ENCODE data around the gene TRH. TPM values are rescaled to one million over a fixed set of nuclear protein-coding genes. Genes with fewer than 3 reads are reported as not detected.

Gene TRH
- total RNA-seq, 2 donors from 2014 or later = not detected

DNA sequence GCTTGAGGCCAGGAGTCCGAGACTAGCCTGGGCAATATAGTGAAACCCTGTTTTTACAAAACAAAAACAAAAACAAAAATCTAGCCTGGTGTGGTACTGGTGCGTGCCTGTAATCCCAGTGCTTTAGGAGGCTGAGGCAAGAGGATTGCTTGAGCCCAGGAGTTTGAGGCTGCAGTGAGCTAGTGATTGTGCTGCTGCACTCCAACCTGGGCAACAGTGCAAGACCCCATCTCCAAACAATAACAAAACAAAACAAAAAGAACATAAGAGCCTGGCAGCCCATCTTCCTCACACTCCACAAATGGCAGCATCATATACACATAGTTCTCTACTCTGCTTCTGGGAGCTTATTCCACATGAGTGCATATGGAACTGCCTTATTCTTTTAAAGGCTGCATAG, 2.2 kb upstream of the TRH start:
- TF ChIP-seq CTCF (IDR thresholded peaks at IDR 0.05) = no peak
- Histone ChIP-seq H3K27me3 (replicated peaks; ENCODE audit: insufficient read depth) (peaks cover 14% of the 10 kb centered on the region), H3K4me3 (no peak overlapping the region), H3K27ac (no peak overlapping the region), H3K36me3 (no peaks in the 10 kb centered on the region), H3K4me1 (ENCODE audit: control insufficient read depth in 1 of 2, low read depth in 2 of 2) (peaks cover 7 to 20% of the 10 kb centered on the region in 2 donors), H3K9me3 (no peaks in the 10 kb centered on the region)
- no peak for ATAC-seq (ENCODE audit: insufficient number of reproducible peaks, low FRiP score, low read depth)
- no peak for DNase-seq (ENCODE audit: low spot score)

GRCh38 chr3:129973853-129974563, 512 bp upstream of the TRH start:
- TF ChIP-seq CTCF (IDR thresholded peaks at IDR 0.05) = no peak
- H3K27ac ChIP-seq = peak overlapping the region in 1 of 2 donors; percentile 17
- no peaks in the 10 kb centered on the region for H3K36me3 ChIP-seq
- peak overlapping the region; percentile 60 for H3K4me3 ChIP-seq
- peaks cover 7 to 20% of the 10 kb centered on the region in 2 donors for H3K4me1 ChIP-seq (ENCODE audit: control insufficient read depth in 1 of 2, low read depth in 2 of 2)
- no peaks in the 10 kb centered on the region for H3K9me3 ChIP-seq
- H3K27me3 ChIP-seq (replicated peaks; ENCODE audit: insufficient read depth) = peaks cover 14% of the 10 kb centered on the region
- ATAC-seq (ENCODE audit: insufficient number of reproducible peaks, low FRiP score, low read depth) (no peak), DNase-seq (ENCODE audit: low spot score) (no peak)

DNA sequence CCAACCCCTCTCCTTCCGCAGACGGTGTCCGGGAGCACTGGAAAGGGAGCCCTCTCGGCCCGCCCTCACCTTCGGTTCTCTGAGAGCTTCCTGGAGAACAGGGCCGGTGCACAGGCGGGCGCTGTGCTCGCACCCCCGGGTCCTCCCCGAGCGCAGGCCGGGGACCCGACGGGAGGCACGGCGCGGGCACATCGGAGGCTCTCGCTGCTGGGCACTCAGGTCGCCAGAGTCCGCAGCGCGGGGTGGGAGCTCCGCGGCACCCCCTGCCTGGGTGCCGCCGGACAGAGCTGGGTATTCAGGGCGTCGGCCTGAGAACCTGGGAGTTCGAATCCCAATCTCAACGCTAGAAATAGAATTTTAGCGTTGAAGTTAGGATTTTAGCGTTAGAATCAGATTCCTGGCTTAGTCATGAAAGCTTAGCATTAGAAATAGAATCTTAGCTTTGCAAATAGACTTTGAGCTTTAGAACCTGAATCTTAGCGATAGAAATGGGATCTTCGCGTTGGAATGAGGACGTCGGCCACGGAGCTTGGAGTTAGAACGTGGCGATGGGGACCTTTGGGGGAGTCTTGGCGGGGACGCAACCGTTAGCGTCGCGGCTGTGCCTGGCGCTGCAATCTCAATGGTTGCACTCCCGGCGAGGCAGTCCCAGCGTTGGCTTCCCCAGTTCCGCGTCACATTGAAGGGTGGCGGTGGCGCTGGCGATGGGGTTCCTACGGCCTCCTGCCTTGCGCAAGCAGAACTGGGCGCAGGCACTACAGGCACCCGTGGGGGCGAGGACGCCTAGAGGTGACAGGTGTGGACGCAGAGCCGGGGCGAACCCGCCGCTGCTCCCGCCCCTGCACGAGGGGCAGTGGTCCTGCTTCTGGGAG, 549 bp downstream of the TRH start:
- no peak for DNase-seq (ENCODE audit: low spot score)
- Histone ChIP-seq H3K9me3 (no peaks in the 10 kb centered on the region), H3K4me3 (peak overlapping the region; percentile 60), H3K27ac (peak overlapping the region in 1 of 2 donors; percentile 17), H3K36me3 (no peaks in the 10 kb centered on the region), H3K4me1 (ENCODE audit: control insufficient read depth in 1 of 2, low read depth in 2 of 2) (peaks cover 7 to 20% of the 10 kb centered on the region in 2 donors), H3K27me3 (replicated peaks; ENCODE audit: insufficient read depth) (peaks cover 14% of the 10 kb centered on the region)
- no peak for TF ChIP-seq CTCF (IDR thresholded peaks at IDR 0.05)
- no peak for ATAC-seq (ENCODE audit: insufficient number of reproducible peaks, low FRiP score, low read depth)

GRCh38 chr3:129975705-129976048, 1.2 kb downstream of the TRH start:
- Histone ChIP-seq H3K27ac (no peak overlapping the region), H3K9me3 (no peaks in the 10 kb centered on the region), H3K4me1 (ENCODE audit: control insufficient read depth in 1 of 2, low read depth in 2 of 2) (peaks cover 7 to 20% of the 10 kb centered on the region in 2 donors), H3K27me3 (replicated peaks; ENCODE audit: insufficient read depth) (peaks cover 14% of the 10 kb centered on the region), H3K4me3 (peak overlapping the region; percentile 60), H3K36me3 (no peaks in the 10 kb centered on the region)
- TF ChIP-seq CTCF (IDR thresholded peaks at IDR 0.05) = no peak
- DNase-seq (ENCODE audit: low spot score) = no peak
- no peak for ATAC-seq (ENCODE audit: insufficient number of reproducible peaks, low FRiP score, low read depth)

GRCh38 chr3:129976286-129976685, 1.8 kb downstream of the TRH start:
- H3K4me1 ChIP-seq (ENCODE audit: control insufficient read depth in 1 of 2, low read depth in 2 of 2) = peaks cover 7 to 20% of the 10 kb centered on the region in 2 donors
- H3K27ac ChIP-seq = no peak overlapping the region
- TF ChIP-seq CTCF (IDR thresholded peaks at IDR 0.05) = no peak
- H3K4me3 ChIP-seq = no peak overlapping the region
- H3K27me3 ChIP-seq (replicated peaks; ENCODE audit: insufficient read depth) = peaks cover 14% of the 10 kb centered on the region
- DNase-seq (ENCODE audit: low spot score) (no peak), ATAC-seq (ENCODE audit: insufficient number of reproducible peaks, low FRiP score, low read depth) (no peak)
- no peaks in the 10 kb centered on the region for H3K36me3 ChIP-seq
- H3K9me3 ChIP-seq = no peaks in the 10 kb centered on the region

Data from thoracic aorta (tissue), 2 donors.